Psoas muscle (tissue), 8 donors: Measurements from ENCODE around the gene NCR1. TPM values are rescaled to one million over a fixed set of nuclear protein-coding genes. Genes with fewer than 3 reads are reported as not detected.
"Not testable (repeated sequence)": the region's sequence is repeated elsewhere in the genome, so short reads cannot be mapped to it uniquely, and the experiment has no call there.

Experiments used
- ATAC-seq, 4 donors: fragments of 200-7000 bp; cut with Tn5 transposase; one replicate each; pipeline ENCODE4 v1.9.1; 2020; ENCODE audit warnings: moderate library complexity in 3 of 4, mild to moderate bottlenecking in 2 of 4
- DNase-seq, 2 donors: peaks; one replicate each; pipeline ENCODE4 v3.0.0-alpha.2; 2020
- H3K27ac ChIP-seq: fragments of 200-600 bp; one replicate; pipeline ENCODE4 v1.8.0; 2022
- H3K27me3 ChIP-seq, 3 donors: fragments of 200-600 bp in 1 of 3; one replicate each; pipeline versions ENCODE4 v1.6.1 to v1.8.0; 2013 to 2022; ENCODE audit warnings: low read length in 2 of 3, mild to moderate bottlenecking in 2 of 3, moderate library complexity in 1 of 3; ENCODE audit not compliant: insufficient read depth in 3 of 3
- H3K36me3 ChIP-seq, 2 donors: fragments of 200-600 bp in 1 of 2; one replicate each; pipeline versions ENCODE4 v1.6.1 to v1.8.0; 2013 to 2022; ENCODE audit warnings: low read depth in 1 of 2, mild to moderate bottlenecking in 1 of 2, moderate library complexity in 1 of 2; ENCODE audit not compliant: insufficient read depth in 1 of 2
- H3K4me1 ChIP-seq: fragments of 200-600 bp; one replicate; pipeline ENCODE4 v1.8.0; 2022
- H3K4me3 ChIP-seq: fragments of 200-600 bp; one replicate; pipeline ENCODE4 v1.8.0; 2022; ENCODE audit warnings: mild to moderate bottlenecking
- H3K9me3 ChIP-seq: fragments of 200-600 bp; one replicate; pipeline ENCODE4 v1.8.0; 2022
- CTCF ChIP-seq: fragments of 200-600 bp; IDR thresholded peaks from one replicate; pipeline ENCODE4 v1.8.0; 2022; ENCODE audit warnings: antibody characterized with exemption
- WGBS, 3 donors: extraction: QIAGEN DNeasy Blood & Tissue Kit; methylation state at CpG; one replicate each; pipeline versions ENCODE4 v1.1.6 to v1.1.7; 2013; 5-methylcytosine and 5-hydroxymethylcytosine counted together
- intact Hi-C, 2 donors: fragments of 100-400 bp; cut with DNase I; formaldehyde crosslinking; loops; one replicate each; pipeline versions ENCODE4 v1.11.0 to v1.14.2; 2022
- polyA plus RNA-seq, 3 donors: library from polyadenylated mRNA; stranded (reverse); fragments of 200-250 nt; gene quantifications; one replicate each; pipeline ENCODE4 v1.2.3, GENCODE V29; 2013
- total RNA-seq, 4 donors: library from RNA; stranded (reverse); fragmentation: NEBNext Ultra II Directional in 2 of 4; extraction: Animal tissue kit (Norgen Biotek cat#: 25700) in 2 of 4; gene quantifications; one replicate each; pipeline versions ENCODE4 v1.2.1 to v1.2.4, GENCODE V29; 2021 to 2023
- donor health status: healthy with polysubstance abuse.
- donor health status: DM: no; HTN: no; CAD: no; lungs with moderate emphysema.
- donor health status: Bipolar disorder and iron deficiency.
- donor health status: healthy.
- donor health status: DM: yes; HTN: yes; CAD: no.
- donor health status: DM: no; HTN: no; CAD: no.
- donor health status: DM: no; HTN: no; CAD: no.
- donor health status: DM: yes; HTN: yes; CAD: no.

The NCR1 gene
- total and polyA plus RNA-seq, 7 donors: 0.27 to 0.32 TPM; not detected in 5

GRCh38 chr19:54888239-54888638 is 17.7 kb upstream of the NCR1 start:
- no peaks in the 10 kb centered on the region for H3K36me3 ChIP-seq
- WGBS, 3 donors: 83 to 92% (median 91%) methylated on average over 10 of the region's 10 CpGs
- DNase-seq (no peak), ATAC-seq (no peak)
- no peaks in the 10 kb centered on the region for H3K9me3 ChIP-seq
- no peak for TF ChIP-seq CTCF
- no peaks in the 10 kb centered on the region for H3K27me3 ChIP-seq
- intact Hi-C loops: no loop called here
- H3K27ac ChIP-seq: no peak overlapping the region
- no peak overlapping the region for H3K4me3 ChIP-seq
- H3K4me1 ChIP-seq: no peaks in the 10 kb centered on the region

- Histone ChIP-seq H3K27me3 (no peaks in the 10 kb centered on the region), H3K9me3 (no peaks in the 10 kb centered on the region), H3K27ac (no peak overlapping the region), H3K4me3 (no peak overlapping the region), H3K36me3 (no peaks in the 10 kb centered on the region), H3K4me1 (no peaks in the 10 kb centered on the region)
- intact Hi-C loops: no loop called here
- TF ChIP-seq CTCF: no peak
- WGBS, 3 donors: 76 to 85% (median 81%) methylated on average over 11 of the region's 11 CpGs
- ATAC-seq: no peak
- DNase-seq: no peak
These were observed 16.4 kb upstream of the NCR1 start for GRCh38 chr19:54889566-54889965.

- TF ChIP-seq CTCF: no peak
- H3K9me3 ChIP-seq: no peaks in the 10 kb centered on the region
- H3K4me3 ChIP-seq: no peak overlapping the region
- DNase-seq: no peak
- no peaks in the 10 kb centered on the region for H3K4me1 ChIP-seq
- no peaks in the 10 kb centered on the region for H3K27me3 ChIP-seq
- 23 to 37% (median 37%) methylated on average over 7 of the region's 7 CpGs for WGBS, 3 donors
- H3K36me3 ChIP-seq: no peaks in the 10 kb centered on the region
- ATAC-seq: no peak
- H3K27ac ChIP-seq: no peak overlapping the region
- intact Hi-C loops: no loop called here
These were observed 12.5 kb upstream of the NCR1 start for GRCh38 chr19:54893406-54893805.

- H3K4me3 ChIP-seq, DNase-seq, H3K4me1 ChIP-seq, ATAC-seq, H3K27ac ChIP-seq, H3K27me3 ChIP-seq, H3K9me3 ChIP-seq, intact Hi-C loops, H3K36me3 ChIP-seq: not testable (repeated sequence)
- 86 to 88% (median 87%) methylated on average over 16 of the region's 16 CpGs for WGBS, 3 donors
These were observed 11.8 kb upstream of the NCR1 start for GRCh38 chr19:54894106-54894505.

- intact Hi-C loops: no loop called here
These were observed 9.9 kb upstream of the NCR1 start for GRCh38 chr19:54896036-54896435.

GRCh38 chr19:54898685-54899084 is 7.3 kb upstream of the NCR1 start:
- H3K4me1 ChIP-seq, H3K36me3 ChIP-seq, H3K27me3 ChIP-seq, DNase-seq, intact Hi-C loops, H3K27ac ChIP-seq, H3K9me3 ChIP-seq, H3K4me3 ChIP-seq, ATAC-seq: not testable (repeated sequence)
- WGBS, 3 donors: 71 to 76% (median 72%) methylated on average over 7 of the region's 7 CpGs

More at GRCh38 chr19:54896036-54896435, 9.9 kb upstream of the NCR1 start:
- Histone ChIP-seq H3K9me3 (no peaks in the 10 kb centered on the region), H3K4me1 (no peaks in the 10 kb centered on the region), H3K4me3 (no peak overlapping the region), H3K27ac (no peak overlapping the region), H3K27me3 (no peaks in the 10 kb centered on the region), H3K36me3 (no peaks in the 10 kb centered on the region)
- no peak for TF ChIP-seq CTCF
- ATAC-seq: no peak
- 81 to 88% (median 87%) methylated on average over 2 of the region's 2 CpGs for WGBS, 3 donors
- DNase-seq: no peak

GRCh38 chr19:54899646-54900045 is 6.3 kb upstream of the NCR1 start:
- 74 to 89% (median 83%) methylated on average over 9 of the region's 9 CpGs for WGBS, 3 donors

GRCh38 chr19:54901153-54901552 is 4.8 kb upstream of the NCR1 start:
- intact Hi-C loops, ATAC-seq, H3K4me3 ChIP-seq, DNase-seq, H3K27me3 ChIP-seq, H3K4me1 ChIP-seq, H3K9me3 ChIP-seq, H3K27ac ChIP-seq, H3K36me3 ChIP-seq: not testable (repeated sequence)
- WGBS, 3 donors: 75 to 84% (median 80%) methylated on average over 5 to 8 of the region's 8 CpGs

More at GRCh38 chr19:54899646-54900045, 6.3 kb upstream of the NCR1 start:
- ATAC-seq, H3K36me3 ChIP-seq, H3K27me3 ChIP-seq, DNase-seq, H3K4me3 ChIP-seq, H3K27ac ChIP-seq, H3K4me1 ChIP-seq, H3K9me3 ChIP-seq, intact Hi-C loops: not testable (repeated sequence)
